Lower leg skin (tissue), 3 donors: ENCODE measurements around the gene PTPN13.

ENCODE experiments used
- CTCF ChIP-seq, 3 donors: fragments of 450-650 bp; IDR thresholded peaks; one replicate each; pipeline ENCODE4 v1.5.1; 2016; ENCODE audit warnings: antibody characterized with exemption in 3 of 3, mild to moderate bottlenecking in 3 of 3, moderate library complexity in 2 of 3
- POLR2A ChIP-seq, 2 donors: fragments of 450-650 bp; IDR thresholded peaks; one replicate each; pipeline ENCODE4 v1.6.1; 2016 to 2017; ENCODE audit warnings: antibody characterized with exemption in 2 of 2, mild to moderate bottlenecking in 1 of 2, moderate library complexity in 1 of 2

- no peak for TF ChIP-seq CTCF (IDR thresholded peaks at IDR 0.05)
- TF ChIP-seq POLR2A (IDR thresholded peaks at IDR 0.05) = no peak
These were observed 112.9 kb downstream of the PTPN13 start for GRCh38 chr4:86706923-86707597.
